Stimulated activated naive CD4-positive, alpha-beta T cell (primary cell): ENCODE data around the gene MED13L.

ENCODE experiments used
- DNase-seq, 6 experiments: peaks; one replicate each; lab custom pipeline; 2025; lab: John Stamatoyannopoulos, UW

MED13L gene

DNA sequence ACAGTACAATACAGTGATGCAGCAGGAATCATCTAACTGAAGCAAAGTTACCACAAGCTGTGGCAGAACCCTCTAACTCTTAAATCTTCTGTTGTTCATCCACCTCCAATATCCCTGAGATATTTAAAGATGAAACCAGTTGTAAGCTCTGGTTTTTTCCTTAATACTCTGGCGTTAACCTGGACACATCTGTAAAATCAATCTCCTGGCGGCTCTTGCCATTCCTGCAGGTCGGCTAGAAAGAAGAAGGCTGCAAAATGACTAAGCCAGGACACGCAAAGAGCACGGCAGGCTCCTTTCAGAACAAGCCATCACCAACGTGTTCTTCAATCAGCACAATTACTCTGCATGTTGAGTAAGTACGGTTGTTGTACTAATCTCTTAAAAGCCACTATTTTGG is 309.3 kb downstream of the MED13L start:
- no peak for DNase-seq

DNA sequence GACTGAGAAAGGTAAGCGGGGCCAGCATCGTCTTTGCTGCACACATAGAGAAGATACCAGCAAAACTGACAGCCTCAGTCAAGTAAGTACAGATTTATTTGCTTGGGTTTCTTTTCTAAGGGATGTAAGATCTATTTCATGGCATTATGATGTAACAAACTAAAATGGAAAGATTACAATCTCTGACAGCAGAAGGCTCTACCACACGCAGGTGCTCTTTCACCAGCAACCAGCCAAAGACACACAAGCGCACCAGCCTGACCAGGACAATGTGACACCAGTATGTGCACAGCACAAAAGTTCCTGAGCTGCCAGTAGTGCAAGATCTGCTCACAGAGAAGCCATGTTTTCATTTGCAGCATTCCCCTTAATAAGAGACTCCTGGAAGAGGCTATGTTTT is 311.1 kb downstream of the MED13L start:
- DNase-seq: no peak

DNA sequence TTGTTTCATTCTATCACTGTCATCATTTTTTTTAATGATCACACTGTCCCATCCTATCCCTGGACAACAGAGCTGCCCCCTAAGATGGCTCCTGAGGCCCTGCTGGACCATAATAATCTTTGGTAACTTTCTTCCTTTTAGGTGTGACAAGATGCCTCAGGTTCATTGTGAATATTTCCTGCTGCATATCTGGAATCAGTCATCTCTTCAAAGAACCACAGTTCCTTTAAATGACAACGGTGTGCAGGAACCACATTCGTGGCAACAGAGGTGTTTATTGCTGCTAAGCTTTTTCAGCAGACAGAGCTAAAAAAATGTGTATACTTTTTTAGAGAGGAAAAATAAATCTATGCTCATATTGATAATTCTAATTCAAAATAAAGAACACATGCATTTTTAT is 312.9 kb downstream of the MED13L start:
- no peak for DNase-seq

DNA sequence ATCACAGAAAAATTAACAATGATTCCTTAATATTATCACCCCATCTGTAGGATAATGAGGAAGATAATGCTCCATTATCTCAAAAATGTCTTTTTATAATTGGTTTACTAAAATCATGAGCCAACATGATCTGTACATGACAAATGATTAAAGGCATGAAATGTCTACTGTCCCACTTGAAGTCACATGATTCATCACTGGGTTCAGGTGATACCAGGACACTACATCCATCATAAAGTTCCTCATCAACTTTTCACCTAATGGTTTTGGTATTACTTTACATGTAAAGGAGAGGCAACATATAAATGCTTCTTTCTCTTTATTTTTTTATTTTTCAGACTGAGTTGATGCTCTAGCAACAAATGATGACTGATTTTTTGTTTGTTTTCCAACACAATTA is 313.3 kb downstream of the MED13L start:
- no peak for DNase-seq

DNA sequence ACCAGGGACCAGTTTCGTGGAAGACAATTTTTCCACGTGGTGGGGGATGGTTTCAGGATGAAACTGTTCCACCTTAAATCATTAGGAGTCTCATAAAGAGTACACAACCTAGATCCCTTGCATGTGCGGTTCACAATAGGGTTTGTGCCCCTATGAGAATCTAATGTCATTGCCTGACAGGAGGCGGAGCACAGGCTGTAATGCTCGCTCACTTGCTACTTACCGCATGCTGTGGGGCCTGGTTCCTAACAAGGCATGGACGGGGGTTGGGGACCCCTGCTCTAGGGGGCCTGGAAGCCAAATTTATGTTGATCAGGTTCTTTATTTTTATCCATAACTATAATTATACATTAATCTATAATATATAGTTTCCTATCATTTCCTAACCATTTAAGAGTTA is 315.3 kb downstream of the MED13L start:
- no peak for DNase-seq

DNA sequence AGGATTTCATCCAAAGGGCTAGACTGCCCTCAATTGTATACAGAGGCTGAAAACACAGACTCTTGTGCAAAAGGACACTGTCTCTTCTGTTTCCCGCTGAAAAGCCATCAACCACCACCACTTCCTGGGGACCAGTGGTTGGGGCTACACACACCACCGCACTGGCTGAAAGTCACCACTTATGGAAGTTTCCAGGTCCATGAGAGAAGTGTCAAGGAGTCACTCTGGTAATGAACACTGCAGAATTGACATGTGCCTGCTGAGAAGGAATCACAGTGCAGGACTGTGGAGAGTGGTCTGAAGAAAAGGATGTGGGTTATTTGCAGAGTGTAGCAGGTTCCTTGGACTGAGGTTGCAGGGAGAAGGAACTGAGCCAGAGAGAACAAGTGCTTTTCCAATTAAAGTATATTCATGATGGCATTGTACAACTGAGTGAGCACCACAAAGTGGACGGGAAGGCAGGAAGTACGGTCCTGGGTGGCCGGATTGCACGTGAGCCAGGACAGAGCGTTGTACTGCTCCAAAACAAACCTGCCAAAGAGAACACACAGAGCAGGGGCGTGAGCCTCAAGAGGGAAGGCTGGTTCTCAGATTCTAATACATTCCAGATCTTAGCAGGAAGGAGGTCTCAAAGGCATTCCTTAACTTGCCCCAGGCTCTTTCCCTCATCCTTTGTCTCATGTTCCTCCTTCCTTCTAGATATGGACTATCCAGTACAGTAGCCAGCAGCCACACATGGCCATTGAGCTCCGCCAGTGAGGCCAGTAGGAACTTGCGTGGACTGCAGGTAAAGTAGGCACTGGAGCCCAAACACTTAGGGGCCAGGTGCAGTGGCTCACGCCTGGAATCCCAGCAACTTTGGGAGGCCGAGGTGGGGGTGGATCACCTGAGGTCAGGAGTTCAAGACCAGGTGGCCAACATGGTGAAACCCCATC is 316.4 kb downstream of the MED13L start:
- DNase-seq: no peak

DNA sequence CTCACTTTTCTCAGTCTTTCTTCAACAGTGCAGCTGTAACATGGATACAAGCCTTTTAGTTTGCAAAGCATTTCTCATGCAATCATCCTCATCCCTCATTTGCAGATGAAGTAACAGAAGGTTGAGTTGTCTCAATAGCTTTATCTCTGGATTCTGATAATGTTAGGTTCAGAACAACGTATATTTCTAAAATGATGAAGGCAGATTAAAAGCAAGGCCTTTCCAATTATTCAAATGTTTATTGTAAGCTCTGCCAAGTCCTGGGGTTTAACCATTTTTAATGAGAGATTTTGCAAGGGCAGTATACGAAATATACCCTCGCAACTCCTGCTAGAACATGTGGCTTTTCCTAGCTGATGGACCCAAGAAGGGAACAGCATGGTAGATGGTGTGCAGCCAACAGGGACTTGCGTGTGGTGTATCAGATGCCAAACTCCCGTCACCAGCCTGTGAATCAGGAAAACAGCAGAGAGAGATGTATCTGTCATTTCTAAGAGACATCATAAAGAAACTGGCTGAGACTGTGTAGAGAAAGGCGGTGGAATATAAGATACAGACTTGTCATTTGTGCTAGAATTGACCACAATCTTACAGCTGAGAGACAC is 319.7 kb downstream of the MED13L start:
- DNase-seq: no peak

DNA sequence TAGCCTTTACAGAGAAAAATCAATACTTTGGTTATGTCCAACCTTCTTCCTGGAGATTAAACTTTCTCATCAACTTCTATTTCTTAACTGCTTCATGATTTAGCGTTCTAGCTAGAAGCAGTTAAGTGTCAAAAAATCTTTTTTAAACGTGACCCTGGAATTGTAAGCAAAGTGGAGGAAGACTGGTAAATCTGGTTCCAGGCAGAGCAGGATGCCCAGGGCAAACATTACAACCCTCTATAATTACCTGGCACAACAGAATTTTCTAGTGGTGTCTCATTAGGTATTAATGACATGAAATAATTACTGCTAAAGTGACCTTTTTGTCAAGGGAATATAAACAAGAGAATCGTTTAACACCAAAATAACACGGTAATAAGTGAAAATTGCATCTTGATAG is 320.8 kb downstream of the MED13L start:
- DNase-seq: no peak

DNA sequence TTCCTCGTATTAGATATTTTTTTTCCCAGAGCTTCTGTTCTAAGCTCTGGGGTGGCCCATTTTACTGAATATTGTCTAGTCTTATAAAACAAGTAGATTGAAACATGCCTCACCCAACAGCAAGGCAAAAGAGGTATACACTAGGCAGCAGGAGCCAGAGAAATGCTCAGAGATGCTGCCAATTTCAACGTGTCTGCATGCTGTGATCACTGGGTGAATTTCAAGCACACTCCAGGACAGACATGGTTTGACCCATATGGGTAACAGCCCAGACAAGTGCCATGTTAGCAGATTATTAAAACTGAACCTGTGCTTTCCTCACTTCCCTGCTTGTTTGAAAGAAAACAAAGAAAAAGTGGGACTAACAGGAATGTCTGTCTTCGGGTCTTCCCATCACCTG is 321.3 kb downstream of the MED13L start:
- no peak for DNase-seq

DNA sequence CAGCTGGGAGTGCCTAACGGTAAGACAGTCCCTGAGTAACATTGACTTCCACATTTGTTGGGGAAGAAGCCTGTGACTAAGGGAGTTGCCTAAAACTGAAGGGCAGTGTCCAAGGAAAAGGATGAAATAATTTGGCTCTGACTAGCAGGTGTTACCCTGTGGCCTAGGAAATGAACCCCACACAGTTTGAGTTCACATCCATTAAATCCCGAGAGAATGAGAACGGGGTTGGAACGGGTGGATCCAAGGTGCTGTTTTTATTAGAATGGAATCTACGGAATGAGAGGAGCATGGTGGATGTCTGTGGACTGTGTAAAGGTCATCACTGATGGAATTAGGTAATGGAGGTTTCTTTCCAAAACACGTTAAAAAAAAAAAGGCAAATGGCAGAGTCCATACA is 324.0 kb downstream of the MED13L start:
- no peak for DNase-seq

DNA sequence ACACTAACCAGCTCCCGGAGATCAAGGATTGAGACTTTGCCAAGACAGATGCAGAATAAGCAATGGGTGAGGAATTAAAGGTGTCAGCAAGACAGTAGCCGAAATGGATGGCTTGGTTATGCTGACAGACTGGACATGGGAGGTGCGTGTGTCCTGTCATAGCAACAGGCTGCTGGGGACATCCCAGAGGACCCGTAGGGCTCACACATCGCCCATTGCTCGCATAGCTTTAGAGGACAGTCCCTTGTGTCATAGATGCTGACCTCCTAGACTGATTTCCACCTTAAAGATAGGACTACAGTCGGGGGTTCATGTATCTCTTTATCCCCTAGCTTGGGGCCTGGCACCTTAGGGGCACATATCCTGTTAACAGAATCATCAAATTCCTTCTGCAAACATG is 324.5 kb downstream of the MED13L start:
- no peak for DNase-seq

DNA sequence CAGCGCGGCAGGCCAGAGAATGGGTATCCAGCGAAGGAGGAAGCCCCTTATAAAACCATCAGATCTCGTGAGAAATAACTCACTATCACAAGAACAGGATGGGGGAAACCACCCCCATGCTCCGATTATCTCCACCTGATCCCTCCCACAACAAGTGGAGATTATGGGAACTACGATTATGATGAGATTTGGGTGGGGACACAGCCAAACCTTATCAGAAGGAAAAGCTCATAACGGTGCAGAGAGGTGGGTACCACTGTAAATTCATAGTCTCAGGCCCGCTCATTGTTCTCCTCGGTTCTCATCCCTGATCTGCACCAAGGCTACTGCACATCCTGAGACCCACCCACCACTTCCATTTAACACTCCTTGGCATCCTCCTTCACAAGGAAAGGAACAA is 326.5 kb downstream of the MED13L start:
- no peak for DNase-seq

DNA sequence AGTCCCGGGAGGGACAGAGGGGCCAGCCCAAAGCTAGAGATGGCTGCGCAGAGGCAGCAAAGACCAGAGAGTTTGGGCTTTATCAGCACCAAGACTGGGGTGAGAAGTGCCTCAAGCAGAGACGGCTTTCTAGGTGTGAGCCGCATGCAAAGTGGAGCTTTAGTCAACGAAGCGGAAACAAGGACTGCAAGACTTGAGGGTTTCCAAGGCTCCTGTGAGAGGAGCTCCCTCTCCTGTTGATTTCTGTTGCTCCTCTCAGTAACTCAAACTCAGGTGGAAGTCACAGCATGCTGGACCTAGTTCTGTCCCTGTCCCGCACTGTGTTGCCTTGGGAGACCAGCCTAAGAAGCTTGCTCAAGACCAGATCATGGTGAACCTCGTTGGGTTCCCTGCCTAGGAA is 327.8 kb downstream of the MED13L start:
- DNase-seq: no peak

DNA sequence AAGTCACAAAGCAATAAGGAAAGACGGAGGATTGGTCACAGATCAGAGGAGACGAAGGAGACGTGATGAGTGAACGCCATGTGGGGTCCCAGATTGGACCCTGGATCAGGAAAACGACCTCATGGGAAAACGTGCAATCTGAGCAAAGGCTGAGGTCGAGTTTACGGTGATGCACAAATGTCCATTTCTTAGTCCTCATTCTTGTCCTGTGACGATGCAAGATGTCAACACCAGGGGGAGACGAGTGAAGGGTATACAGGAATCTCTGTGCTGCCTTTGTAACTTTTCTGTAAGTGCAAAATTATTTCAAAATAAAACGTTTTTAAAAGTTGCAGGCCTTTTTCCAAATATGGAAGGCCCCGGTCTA is 329.8 kb downstream of the MED13L start:
- DNase-seq: no peak

DNA sequence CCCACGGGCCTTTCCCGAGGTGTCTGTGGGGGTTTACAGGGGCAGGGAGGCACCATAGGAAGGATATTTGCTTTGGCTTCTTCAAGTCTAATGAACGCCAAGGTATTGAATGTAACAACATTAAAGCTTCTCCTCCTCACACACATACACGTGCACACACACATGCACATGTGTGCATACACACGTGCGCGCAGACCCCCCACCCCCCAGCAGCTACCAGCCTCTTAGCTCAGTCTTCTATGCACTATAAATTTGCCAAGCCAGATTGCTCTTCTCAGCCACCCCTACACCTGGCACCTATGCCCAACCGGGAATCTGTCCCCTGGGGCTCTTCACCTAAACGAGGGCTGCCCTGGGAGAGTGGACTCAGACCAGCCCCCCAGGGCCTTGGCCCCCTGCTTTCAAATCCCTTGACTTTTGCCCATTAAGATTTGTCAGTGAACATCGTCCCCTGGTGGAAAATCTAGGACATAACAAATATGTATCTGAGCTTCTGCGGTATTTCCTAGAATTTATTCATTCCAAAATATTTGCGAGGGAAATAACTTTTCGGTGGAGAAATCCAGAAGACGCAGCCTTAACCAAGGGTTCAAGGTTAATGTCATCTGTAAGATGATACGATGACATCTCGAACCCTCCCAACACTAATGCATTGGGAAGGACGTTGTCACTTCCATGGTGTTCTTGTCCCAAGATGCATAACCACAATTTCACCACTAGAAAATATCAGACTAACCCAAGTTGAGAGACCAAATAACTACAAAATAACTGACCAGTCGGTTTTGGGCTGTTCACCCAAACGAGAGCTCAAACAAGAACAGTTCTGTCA is 330.4 kb downstream of the MED13L start:
- DNase-seq: no peak

DNA sequence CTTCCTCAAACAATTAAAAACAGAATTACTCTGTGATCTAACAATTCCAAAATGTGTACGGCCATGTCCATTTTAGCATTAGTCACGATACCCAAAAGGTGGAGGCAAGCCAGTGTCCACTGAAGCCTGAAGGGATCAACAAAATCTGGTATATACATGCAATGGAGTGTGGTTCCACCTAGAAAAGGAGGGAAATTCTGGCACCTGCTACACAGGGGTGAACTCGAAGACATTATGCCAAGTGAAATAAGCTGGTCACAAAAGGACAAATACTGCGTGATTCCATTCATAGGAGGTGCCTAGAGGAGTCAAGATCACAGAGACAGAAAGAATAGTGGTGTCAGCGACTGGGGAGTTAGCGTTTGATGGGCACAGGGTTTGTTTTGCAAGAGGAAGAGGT is 331.4 kb downstream of the MED13L start:
- no peak for DNase-seq

DNA sequence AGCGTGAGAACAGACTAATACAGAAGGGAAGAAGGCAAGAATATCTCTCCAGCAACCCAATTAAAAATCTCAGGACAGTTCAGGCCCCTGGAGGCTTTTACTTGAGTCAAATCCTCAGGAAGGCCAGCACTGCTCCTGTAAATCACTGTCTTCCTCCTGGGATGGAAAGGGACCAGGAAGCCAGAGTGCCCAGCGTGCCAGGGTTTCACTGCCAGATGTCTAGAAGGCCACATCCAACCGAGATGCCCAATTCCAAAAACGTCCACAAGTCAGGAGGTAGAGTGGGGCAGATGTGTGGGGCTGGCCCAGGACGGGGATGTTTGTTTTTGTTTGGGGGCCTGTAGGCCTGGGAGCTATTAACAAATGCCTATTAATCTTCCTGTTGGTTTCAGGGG is 332.0 kb downstream of the MED13L start:
- no peak for DNase-seq

DNA sequence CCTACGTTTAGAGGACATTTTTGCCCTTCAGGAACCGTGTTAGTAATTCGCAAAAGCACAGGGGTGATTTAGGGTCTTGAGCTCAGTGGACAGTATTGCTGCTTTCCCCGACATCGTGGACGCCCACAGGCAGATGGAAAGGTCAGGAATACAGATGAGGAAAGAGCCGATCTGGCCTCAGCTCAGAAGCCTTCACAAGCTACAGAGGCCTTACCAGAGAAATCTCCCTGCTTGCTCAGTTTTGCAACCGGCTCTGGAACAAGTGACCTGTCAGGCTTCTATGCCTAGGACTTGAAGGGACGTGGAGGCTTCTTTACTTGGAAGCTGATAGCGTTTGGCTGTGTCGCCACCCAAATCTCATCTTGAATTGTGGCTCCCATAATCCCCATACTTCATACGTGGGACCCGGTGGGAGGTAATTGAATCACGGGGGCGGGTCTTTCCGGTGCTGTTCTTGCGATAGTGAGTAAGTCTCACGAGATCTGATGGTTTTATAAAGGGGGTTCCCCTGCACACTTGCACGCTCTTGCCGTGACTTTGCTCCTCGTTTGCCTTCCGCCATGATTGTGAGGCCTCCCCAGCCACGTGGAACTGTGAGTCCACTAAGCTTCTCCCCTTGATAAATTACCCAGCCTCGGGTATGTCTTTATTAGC is 332.5 kb downstream of the MED13L start:
- DNase-seq: no peak

DNA sequence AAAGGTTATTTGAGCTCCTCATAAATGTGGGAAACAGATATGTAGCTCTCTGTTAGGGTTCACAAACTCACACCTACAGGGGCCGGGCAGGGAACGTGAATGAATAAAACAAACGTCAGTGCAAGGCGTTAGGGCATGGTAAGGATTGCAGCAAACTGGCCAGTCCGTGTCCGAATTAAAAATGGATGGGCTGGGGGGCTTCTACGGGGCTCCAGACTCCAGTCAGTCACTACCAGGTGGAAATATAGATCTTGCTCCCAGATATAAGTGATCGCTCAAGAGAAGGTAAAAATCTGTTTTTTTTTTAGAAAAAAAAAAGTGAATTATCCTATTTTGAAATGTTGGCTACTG is 333.1 kb downstream of the MED13L start:
- DNase-seq: no peak

DNA sequence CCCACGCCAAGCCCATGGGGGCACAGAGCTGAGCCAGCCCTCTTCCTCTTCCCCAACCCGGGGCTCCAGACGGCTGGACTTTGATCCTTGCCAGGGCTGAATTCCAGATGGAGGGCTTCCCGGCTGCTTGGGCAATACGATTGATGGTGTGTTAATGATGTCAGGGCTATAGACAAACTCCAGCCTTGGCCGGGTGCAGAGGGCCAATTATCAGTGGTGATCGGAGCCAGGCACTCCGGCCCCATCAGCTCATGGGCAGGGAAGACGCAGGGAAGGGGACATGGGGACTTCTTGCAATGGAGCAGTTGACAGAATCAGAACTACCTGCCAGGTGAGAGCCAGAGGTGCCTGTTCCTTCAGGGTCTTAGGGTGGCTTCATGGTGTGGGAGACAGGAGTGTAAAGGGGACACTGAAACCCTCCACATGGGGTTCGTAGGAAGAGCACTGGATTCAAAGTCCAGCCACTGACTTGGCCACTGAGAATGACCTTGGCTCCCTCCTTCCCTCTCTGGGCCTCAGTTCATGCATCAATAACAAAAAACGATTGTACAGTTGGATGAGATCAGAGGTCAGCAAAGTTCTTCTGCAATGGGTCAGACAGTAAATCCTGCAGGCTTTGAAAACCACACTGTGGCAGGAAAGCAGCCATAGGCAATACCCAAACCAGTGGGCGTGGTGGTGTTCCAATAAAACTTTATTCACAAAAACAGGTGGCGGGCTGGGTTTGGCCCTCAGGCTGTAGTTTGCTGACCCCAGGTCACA is 333.7 kb downstream of the MED13L start:
- DNase-seq: no peak

DNA sequence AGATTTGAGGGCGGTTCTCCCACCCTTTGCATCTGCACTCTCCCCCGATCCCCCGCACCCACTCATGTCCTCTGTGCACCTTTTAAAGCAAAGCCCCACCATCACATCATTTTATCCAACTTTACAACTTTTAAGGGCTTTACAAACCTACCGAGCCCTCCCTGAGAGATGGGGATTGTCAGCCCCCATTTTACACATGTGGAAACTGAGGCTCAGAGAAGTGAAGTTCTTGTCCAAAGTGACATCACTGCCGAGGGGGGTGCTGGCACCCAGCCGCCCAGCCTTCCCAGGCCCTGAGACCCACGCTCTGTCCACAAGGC is 334.2 kb downstream of the MED13L start:
- no peak for DNase-seq

DNA sequence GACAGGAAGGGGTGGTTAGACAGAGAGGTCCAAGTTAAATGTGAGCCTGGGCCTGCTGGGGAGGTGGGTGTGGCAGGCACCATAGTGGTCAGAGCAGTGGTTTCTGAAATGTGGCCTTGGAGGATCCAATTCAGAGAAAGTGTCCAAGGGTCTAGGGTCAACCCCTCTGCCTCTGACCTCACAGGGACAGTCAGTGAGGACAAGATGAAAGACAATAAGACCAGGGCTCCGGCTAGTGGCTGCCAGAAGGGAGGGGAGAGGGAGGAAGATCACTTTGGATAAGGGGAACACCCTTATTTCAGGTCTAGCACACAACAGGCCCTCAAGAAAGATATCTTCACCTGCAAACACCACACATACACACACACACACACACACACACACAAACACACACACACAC is 335.1 kb downstream of the MED13L start:
- no peak for DNase-seq
